Endothelial cell of umbilical vein (primary cell): ENCODE results near the gene CDC42BPG.

Experiments used
- MAX ChIP-seq: IDR thresholded peaks from 2 replicates; pipeline ENCODE4 v1.6.1; 2011; ENCODE audit not compliant: insufficient read depth, insufficient read length
- POLR2A ChIP-seq: IDR thresholded peaks from 2 replicates; pipeline ENCODE4 v1.6.1; 2012; ENCODE audit warnings: low read depth, mild to moderate bottlenecking, control low read depth, low read length
- POLR2AphosphoS5 ChIP-seq: IDR thresholded peaks from 2 replicates; pipeline ENCODE4 v1.6.1; 2012; ENCODE audit warnings: low read depth, mild to moderate bottlenecking, control low read depth, low read length, moderate library complexity; ENCODE audit not compliant: insufficient read depth

- TF ChIP-seq POLR2AphosphoS5, result no peak
- no peak for TF ChIP-seq MAX
- no peak for TF ChIP-seq POLR2A
These were observed 4.6 kb upstream of the CDC42BPG start for GRCh38 chr11:64848826-64849597.
